Smooth muscle cell (in vitro differentiated cells): ENCODE data around the gene PKD1. TPM values are rescaled to one million over a fixed set of nuclear protein-coding genes. Genes with fewer than 3 reads are reported as not detected.

Experiments
- DNase-seq: peaks from one replicate; lab custom pipeline; 2025; ENCODE audit not compliant: unreplicated experiment; lab: John Stamatoyannopoulos, UW
- H2AFZ ChIP-seq: fragments of 200-600 bp; sonication (generic); 2 replicates; pipeline ENCODE4 v1.6.0; 2016; ENCODE audit warnings: antibody characterized with exemption, low read depth, mild to moderate bottlenecking
- H3F3A ChIP-seq: fragments of 200-600 bp; sonication (generic); 2 replicates; pipeline ENCODE4 v1.6.0; 2017; ENCODE audit warnings: antibody characterized with exemption, low read depth
- H3K27ac ChIP-seq: fragments of 200-600 bp; sonication (generic); 2 replicates; pipeline ENCODE4 v1.5.1; 2016; ENCODE audit warnings: low read depth, mild to moderate bottlenecking
- H3K27me3 ChIP-seq: fragments of 200-600 bp; sonication (generic); 2 replicates; pipeline ENCODE4 v1.6.1; 2016; ENCODE audit warnings: low read depth, mild to moderate bottlenecking
- H3K36me3 ChIP-seq: fragments of 200-600 bp; sonication (generic); 2 replicates; pipeline ENCODE4 v1.5.1; 2016; ENCODE audit warnings: low read depth
- H3K4me1 ChIP-seq: fragments of 200-600 bp; sonication (generic); 2 replicates; pipeline ENCODE4 v1.5.1; 2016; ENCODE audit warnings: low read depth
- H3K4me2 ChIP-seq: fragments of 200-600 bp; sonication (generic); 2 replicates; pipeline ENCODE4 v1.6.0; 2016; ENCODE audit warnings: mild to moderate bottlenecking
- H3K4me3 ChIP-seq: fragments of 200-600 bp; sonication (generic); 2 replicates; pipeline ENCODE4 v1.5.1; 2016; ENCODE audit warnings: mild to moderate bottlenecking
- H3K79me2 ChIP-seq: fragments of 200-600 bp; sonication (generic); 2 replicates; pipeline ENCODE4 v1.6.0; 2016; ENCODE audit warnings: low read depth, mild to moderate bottlenecking
- H3K9ac ChIP-seq: fragments of 200-600 bp; sonication (generic); 2 replicates; pipeline ENCODE4 v1.6.0; 2016; ENCODE audit warnings: low read depth
- H3K9me3 ChIP-seq: fragments of 200-600 bp; sonication (generic); replicated peaks from 2 replicates; pipeline ENCODE4 v1.5.1; 2016; ENCODE audit warnings: low read depth
- H4K20me1 ChIP-seq: fragments of 200-600 bp; sonication (generic); 2 replicates; pipeline ENCODE4 v1.6.0; 2016; ENCODE audit warnings: low read depth
- CTCF ChIP-seq: fragments of 200-600 bp; sonication (generic); IDR thresholded peaks from 2 replicates; pipeline ENCODE4 v1.5.1; 2017; ENCODE audit warnings: borderline replicate concordance, mild to moderate bottlenecking, antibody characterized with exemption; ENCODE audit not compliant: insufficient read depth, poor library complexity, severe bottlenecking
- WGBS: methylation state at CpG from one replicate; pipeline ENCODE4 v1.1.7; 2016; ENCODE audit warnings: low lambda C conversion rate; 5-methylcytosine and 5-hydroxymethylcytosine counted together
- polyA plus RNA-seq: library from polyadenylated mRNA; unstranded; fragments of >200 nt; fragmentation: Nextera tagmentation; extraction: Ambion mirVana; gene quantifications from 2 replicates; pipeline ENCODE4 v1.2.1, GENCODE V29; 2016
- total RNA-seq: library from RNA; depleted of rRNA; stranded (reverse); fragments of >200 nt; gene quantifications from 2 replicates; pipeline ENCODE4 v1.2.3, GENCODE V29; 2014

Gene PKD1
- total and polyA plus RNA-seq, 2 experiments from 2014 or later: 47.9 to 70.1 TPM

DNA sequence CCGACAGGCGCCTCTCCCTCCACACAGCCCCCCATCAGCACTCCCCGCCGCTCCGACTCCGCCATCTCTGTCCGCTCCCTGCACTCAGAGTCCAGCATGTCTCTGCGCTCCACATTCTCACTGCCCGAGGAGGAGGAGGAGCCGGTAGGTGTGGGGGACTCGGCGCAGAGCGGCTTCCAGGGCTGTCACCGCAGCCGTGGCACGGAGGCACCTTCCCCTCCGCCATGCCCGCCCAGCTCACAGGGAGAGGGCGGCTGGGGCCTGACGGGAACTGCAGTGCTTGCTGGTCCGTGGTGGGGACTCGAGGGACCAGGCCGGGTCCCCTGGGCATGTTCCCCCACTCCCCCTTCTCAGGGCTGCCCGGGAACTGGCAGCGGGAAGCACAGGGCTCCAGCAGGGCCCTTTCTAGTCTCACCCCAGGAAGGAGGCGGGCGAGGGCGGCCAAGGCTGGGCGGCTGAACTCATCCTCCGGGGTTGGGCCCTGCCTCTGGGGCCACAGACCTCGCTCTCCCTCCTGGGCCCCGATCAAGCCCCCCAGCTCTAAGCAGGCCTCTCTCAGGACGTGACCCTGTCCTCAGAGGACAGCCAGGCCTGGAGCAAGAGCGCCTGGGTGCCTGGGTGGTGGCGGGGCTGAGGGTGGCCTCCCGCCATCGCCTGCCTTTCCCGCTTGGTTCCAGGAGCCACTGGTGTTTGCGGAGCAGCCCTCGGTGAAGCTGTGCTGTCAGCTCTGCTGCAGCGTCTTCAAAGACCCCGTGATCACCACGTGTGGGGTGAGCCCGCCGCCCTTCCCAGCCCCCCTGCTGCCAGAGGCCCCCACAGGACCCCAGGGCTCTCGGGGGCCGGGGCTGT, 35.1 kb upstream of the PKD1 start:
- H3K4me2 ChIP-seq: no peak overlapping the region
- peaks cover 33% of the 10 kb centered on the region for H4K20me1 ChIP-seq
- no peaks in the 10 kb centered on the region for H3K36me3 ChIP-seq
- H3K9me3 ChIP-seq: no peaks in the 10 kb centered on the region
- H3K27me3 ChIP-seq: no peaks in the 10 kb centered on the region
- TF ChIP-seq CTCF: no peak
- no peak for DNase-seq
- H3K9ac ChIP-seq: no peak overlapping the region
- H3K27ac ChIP-seq: no peak overlapping the region
- WGBS: 97% methylated on average over 37 of the region's 47 CpGs
- no peak overlapping the region for H3K4me3 ChIP-seq
- H3F3A ChIP-seq: no peaks in the 10 kb centered on the region
- H3K79me2 ChIP-seq: peaks cover 4% of the 10 kb centered on the region
- H2AFZ ChIP-seq: no peak overlapping the region
- H3K4me1 ChIP-seq: no peaks in the 10 kb centered on the region

DNA sequence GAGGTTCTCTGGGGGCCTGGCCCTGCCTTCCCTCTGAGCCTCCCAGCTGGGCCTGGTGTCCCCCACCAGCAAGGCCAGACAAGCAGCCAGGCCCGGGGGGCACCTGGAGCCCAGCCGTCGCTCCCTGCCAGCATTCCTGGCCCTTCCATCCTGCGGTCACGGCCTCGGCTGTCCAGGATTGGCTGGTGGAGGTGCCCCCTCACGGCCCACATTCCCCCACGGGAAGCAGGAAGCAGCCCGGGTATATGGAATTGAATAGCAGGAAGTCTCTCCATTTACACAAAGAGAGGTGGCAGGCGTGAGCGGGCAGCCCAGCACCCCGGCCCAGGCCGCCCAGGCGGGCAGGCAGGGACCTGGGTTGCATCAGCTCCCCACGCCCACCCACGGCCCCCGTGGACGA, 34.4 kb upstream of the PKD1 start:
- WGBS: 97% methylated on average over 18 of the region's 18 CpGs
- H3K9ac ChIP-seq: no peak overlapping the region

GRCh38 chr16:2167068-2167638, 31.5 kb upstream of the PKD1 start:
- H3K9me3 ChIP-seq: no peaks in the 10 kb centered on the region
- TF ChIP-seq CTCF: no peak
- no peaks in the 10 kb centered on the region for H3K27me3 ChIP-seq
- no peaks in the 10 kb centered on the region for H3K36me3 ChIP-seq
- no peak overlapping the region for H2AFZ ChIP-seq
- no peak overlapping the region for H3K4me2 ChIP-seq
- no peak overlapping the region for H3K27ac ChIP-seq
- 99% methylated on average over 18 of the region's 18 CpGs for WGBS
- no peaks in the 10 kb centered on the region for H3F3A ChIP-seq
- peaks cover 27% of the 10 kb centered on the region for H3K79me2 ChIP-seq
- H3K9ac ChIP-seq: no peak overlapping the region
- no peak for DNase-seq
- H4K20me1 ChIP-seq: peaks cover 56% of the 10 kb centered on the region
- H3K4me1 ChIP-seq: no peaks in the 10 kb centered on the region
- no peak overlapping the region for H3K4me3 ChIP-seq

More for the DNA sequence above, 34.4 kb upstream of the PKD1 start:
- no peaks in the 10 kb centered on the region for H3F3A ChIP-seq
- no peaks in the 10 kb centered on the region for H3K4me1 ChIP-seq
- no peak overlapping the region for H2AFZ ChIP-seq
- H3K27me3 ChIP-seq: no peaks in the 10 kb centered on the region
- peaks cover 8% of the 10 kb centered on the region for H3K79me2 ChIP-seq
- H3K27ac ChIP-seq: no peak overlapping the region
- DNase-seq: no peak
- no peak overlapping the region for H3K4me2 ChIP-seq
- H3K4me3 ChIP-seq: no peak overlapping the region
- H3K36me3 ChIP-seq: no peaks in the 10 kb centered on the region
- TF ChIP-seq CTCF: no peak
- H4K20me1 ChIP-seq: peaks cover 35% of the 10 kb centered on the region
- no peaks in the 10 kb centered on the region for H3K9me3 ChIP-seq
